PFSK-1 (cell line): ENCODE results near the gene RPL29.

Experiments used
- FOXP2 ChIP-seq: optimal IDR thresholded peaks from 2 replicates; pipeline ENCODE3; 2011; ENCODE audit warnings: borderline replicate concordance, control low read depth, inconsistent platforms; ENCODE audit not compliant: insufficient read depth; ENCODE audit errors: extremely low read length, extremely low read depth
- POLR2AphosphoS5 ChIP-seq: IDR thresholded peaks from 2 replicates; pipeline ENCODE4 v1.6.1; 2012; ENCODE audit warnings: low read depth, mild to moderate bottlenecking, control low read depth, low read length, moderate library complexity
- SIN3A ChIP-seq: IDR thresholded peaks from 2 replicates; pipeline ENCODE4 v1.6.1; 2012; ENCODE audit warnings: mild to moderate bottlenecking, low read length, moderate library complexity, borderline replicate concordance; ENCODE audit not compliant: insufficient read depth
- TAF1 ChIP-seq: IDR thresholded peaks from 2 replicates; pipeline ENCODE4 v1.6.1; 2012; ENCODE audit warnings: low read length, control low read depth, borderline replicate concordance; ENCODE audit not compliant: insufficient read depth
- TF ChIP-seq, protein P1 (sequence below), 2 experiments: IDR thresholded peaks; 2 replicates each; pipeline versions ENCODE4 v1.6.1 to v1.8.0; 2011 to 2012; ENCODE audit warnings: low read depth in 2 of 2, low read length in 2 of 2, control low read depth in 1 of 2, inconsistent platforms in 1 of 2, mild to moderate bottlenecking in 1 of 2, moderate library complexity in 1 of 2; ENCODE audit not compliant: insufficient read depth in 1 of 2

Gene RPL29

DNA sequence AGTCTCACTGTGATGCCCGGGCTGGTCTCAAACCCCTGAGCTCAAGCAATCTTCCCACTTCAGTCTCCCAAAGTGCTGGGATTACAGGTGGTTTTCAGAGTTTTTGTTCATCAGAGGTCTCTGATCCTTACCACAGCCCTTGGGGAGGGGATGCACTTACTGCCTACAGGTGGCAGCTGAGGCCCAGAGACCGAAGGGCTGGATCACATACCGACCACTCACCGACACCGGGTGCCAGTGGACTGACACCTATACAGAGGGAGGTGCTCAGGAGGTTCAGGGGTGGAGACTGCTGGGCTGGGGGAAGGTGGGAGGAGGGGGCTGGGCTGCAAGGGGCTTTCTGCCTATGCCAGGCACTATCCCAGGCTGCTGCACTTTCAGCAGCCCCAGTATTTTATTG, 41.1 kb upstream of the RPL29 start:
- TF ChIP-seq TAF1 (no peak), FOXP2 (no peak), POLR2AphosphoS5 (no peak), SIN3A (no peak)
- TF ChIP-seq, protein P1, sequence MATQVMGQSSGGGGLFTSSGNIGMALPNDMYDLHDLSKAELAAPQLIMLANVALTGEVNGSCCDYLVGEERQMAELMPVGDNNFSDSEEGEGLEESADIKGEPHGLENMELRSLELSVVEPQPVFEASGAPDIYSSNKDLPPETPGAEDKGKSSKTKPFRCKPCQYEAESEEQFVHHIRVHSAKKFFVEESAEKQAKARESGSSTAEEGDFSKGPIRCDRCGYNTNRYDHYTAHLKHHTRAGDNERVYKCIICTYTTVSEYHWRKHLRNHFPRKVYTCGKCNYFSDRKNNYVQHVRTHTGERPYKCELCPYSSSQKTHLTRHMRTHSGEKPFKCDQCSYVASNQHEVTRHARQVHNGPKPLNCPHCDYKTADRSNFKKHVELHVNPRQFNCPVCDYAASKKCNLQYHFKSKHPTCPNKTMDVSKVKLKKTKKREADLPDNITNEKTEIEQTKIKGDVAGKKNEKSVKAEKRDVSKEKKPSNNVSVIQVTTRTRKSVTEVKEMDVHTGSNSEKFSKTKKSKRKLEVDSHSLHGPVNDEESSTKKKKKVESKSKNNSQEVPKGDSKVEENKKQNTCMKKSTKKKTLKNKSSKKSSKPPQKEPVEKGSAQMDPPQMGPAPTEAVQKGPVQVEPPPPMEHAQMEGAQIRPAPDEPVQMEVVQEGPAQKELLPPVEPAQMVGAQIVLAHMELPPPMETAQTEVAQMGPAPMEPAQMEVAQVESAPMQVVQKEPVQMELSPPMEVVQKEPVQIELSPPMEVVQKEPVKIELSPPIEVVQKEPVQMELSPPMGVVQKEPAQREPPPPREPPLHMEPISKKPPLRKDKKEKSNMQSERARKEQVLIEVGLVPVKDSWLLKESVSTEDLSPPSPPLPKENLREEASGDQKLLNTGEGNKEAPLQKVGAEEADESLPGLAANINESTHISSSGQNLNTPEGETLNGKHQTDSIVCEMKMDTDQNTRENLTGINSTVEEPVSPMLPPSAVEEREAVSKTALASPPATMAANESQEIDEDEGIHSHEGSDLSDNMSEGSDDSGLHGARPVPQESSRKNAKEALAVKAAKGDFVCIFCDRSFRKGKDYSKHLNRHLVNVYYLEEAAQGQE (IDR thresholded peaks at IDR 0.05; ENCODE audit: insufficient read depth in 1 of 2, low read depth in 2 of 2, low read length in 2 of 2) = no peak

DNA sequence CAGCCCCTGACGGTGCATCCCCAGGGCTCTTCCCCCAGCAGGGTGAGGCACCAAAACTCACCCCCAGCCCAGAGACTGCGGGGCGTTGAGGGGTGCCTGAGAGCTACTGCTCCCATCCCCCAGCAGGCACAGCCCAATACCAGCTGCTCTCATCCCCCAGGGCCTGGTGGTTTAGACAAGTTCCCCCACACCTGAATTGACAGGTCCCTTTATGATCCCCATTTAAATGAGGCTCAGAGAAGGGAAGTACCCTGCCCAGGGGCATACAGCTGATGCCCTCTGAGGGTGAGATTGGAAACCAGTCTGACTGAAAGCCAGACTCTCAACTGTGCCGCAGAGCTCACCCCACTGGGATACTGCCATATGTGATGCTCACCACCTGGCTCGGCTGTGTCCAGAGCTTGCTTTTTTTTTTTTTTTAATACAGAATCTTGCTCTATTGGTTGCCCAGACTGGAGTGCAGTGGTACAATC, 40.6 kb upstream of the RPL29 start:
- TF ChIP-seq POLR2AphosphoS5 (no peak), TAF1 (no peak), FOXP2 (no peak), SIN3A (no peak)
- TF ChIP-seq, protein P1 (IDR thresholded peaks at IDR 0.05; ENCODE audit: insufficient read depth in 1 of 2, low read depth in 2 of 2, low read length in 2 of 2) = no peak

DNA sequence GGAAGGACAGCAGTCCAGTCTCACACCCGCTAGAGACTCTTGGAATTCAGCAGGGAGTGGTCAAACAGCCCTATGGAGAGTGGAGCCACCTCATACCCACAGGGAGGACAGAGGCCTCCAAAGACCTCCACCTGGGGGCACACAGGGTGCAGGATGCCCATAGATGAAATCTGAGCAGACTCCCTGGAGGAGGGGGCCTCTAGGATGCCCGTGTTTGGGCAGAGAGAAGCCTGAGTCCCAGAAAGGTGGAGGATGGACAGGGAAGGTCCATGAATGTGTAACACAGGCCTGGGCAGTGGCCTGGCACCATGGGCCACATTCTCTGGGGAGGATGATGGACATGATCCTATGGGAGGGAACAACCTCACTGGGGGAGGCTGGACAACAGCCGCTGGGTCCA, 39.0 kb upstream of the RPL29 start:
- TF ChIP-seq FOXP2 (no peak), TAF1 (no peak), SIN3A (no peak), POLR2AphosphoS5 (no peak)
- TF ChIP-seq, protein P1 (IDR thresholded peaks at IDR 0.05; ENCODE audit: insufficient read depth in 1 of 2, low read depth in 2 of 2, low read length in 2 of 2) = no peak

DNA sequence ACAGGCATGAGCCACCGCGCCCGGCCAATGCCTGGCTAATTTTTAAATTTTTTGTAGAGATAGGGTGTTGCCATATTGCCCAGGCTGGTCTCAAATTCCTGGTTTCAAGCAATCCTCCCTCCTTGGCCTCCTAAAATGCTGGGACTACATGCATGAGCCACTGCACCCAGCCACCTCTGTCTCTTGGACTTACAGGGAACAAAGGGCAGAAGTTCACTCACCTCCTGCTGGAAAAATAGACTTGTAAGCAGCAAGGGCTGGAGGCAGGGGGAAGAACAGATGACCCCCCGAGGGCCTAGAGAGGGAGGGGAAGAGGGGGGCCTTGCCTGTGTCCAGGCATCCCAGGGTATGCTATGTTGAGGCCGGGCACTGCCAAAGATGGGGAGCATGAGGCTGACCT, 38.5 kb upstream of the RPL29 start:
- TF ChIP-seq POLR2AphosphoS5 (no peak), SIN3A (no peak), TAF1 (no peak), FOXP2 (no peak)
- TF ChIP-seq, protein P1 (IDR thresholded peaks at IDR 0.05; ENCODE audit: insufficient read depth in 1 of 2, low read depth in 2 of 2, low read length in 2 of 2) = no peak

DNA sequence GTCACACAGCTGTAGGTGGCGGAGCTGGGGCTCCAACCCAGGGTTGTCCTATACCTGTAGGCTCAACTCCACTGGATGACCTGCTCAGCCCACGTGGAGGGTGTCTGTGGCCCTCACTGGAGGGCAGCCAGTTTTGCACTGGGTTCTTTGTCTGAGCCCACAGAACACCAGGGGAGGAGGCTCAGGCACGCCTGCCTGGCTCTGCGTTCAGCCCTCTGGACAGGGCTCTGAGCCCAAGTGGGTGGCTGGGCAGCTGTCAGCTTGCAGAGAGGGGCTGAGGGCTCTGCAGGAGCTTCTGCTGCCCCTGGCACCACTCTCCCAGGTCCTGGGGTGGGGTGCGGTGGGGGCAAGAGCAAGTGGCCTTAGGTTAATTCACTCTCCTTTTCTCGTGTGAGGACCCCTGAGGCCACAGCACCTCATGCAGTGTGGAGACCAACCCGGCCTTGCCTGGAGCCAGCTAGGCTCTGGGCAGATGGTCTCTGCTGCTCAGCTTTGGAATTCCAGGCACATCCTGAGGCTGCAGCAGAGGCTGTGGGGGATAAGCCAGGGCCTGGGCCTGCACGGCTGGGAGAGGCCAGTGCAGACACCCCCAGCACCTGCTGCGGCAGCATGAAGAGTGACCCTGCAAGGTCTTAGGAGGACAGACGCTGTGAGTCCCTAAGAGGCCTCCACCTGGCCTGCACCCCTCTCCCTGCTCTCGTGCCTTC, 37.2 kb upstream of the RPL29 start:
- TF ChIP-seq FOXP2 (no peak), SIN3A (no peak), TAF1 (no peak), POLR2AphosphoS5 (no peak)
- TF ChIP-seq, protein P1 (IDR thresholded peaks at IDR 0.05; ENCODE audit: insufficient read depth in 1 of 2, low read depth in 2 of 2, low read length in 2 of 2) = no peak
